HL-60 (cell line): ENCODE measurements around the gene EMC9.

Experiments
- CTCF ChIP-seq: IDR thresholded peaks from one replicate; pipeline ENCODE4 v1.5.1; 2011; ENCODE audit warnings: low read length, control low read depth, inconsistent platforms; ENCODE audit not compliant: insufficient read depth
- GABPA ChIP-seq: IDR thresholded peaks from 2 replicates; pipeline ENCODE4 v1.6.1; 2012; ENCODE audit warnings: low read depth
- POLR2AphosphoS5 ChIP-seq: IDR thresholded peaks from 2 replicates; pipeline ENCODE4 v1.6.1; 2012; ENCODE audit warnings: low read depth
- SPI1 ChIP-seq: IDR thresholded peaks from 2 replicates; pipeline ENCODE4 v1.6.1; 2012; ENCODE audit warnings: low read depth, mild to moderate bottlenecking, borderline replicate concordance

- TF ChIP-seq CTCF = no peak
- TF ChIP-seq POLR2AphosphoS5 = no peak
- no peak for TF ChIP-seq SPI1
- TF ChIP-seq GABPA = no peak
Measured at GRCh38 chr14:24127673-24128072, 13.7 kb downstream of the EMC9 start.
